ENCODE results near the gene DPYSL3.

Gene DPYSL3

DNA sequence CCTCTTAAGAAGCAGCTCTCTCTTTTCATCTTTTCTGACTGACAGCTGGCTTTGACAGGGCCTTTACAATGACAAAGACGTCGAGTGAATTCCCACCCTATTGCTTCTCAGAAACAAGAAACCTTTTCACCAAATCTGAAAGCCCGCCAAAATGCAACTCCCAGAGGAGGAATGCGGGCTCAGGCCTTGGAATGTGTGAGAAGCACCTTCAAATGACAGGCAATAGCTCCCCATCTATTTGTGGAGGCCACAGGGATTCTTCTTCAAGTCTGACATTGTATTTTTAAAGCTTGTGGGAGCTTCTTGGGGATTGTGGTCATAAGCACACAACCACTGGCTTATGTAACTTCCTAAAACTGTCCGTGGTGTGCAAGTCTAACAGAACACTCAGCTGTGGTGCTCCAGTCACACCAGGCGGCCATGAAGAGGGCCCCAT lies 72.7 kb downstream of the DPYSL3 start:
- no peak for DNase-seq (ENCODE audit: low spot score)

DNA sequence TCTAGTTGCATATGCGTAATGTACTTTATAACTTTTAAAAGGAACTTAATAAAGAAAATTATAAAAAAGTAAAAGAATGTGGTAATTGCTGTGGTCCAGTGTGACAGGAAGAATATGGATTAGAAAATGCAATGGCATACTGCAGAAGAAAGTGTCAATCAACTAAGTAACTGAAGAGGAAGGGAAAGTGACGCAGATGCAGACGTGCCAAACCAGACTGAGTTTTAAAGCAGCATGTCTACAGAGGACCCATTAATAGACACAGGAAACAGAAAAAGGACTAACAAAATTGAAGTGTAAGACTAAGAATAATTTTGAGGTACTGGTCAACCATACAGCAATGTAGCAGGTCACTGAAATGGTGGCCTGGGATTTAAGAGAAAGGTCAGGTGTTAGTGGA lies 73.3 kb downstream of the DPYSL3 start:
- DNase-seq (ENCODE audit: low spot score) = no peak

DNA sequence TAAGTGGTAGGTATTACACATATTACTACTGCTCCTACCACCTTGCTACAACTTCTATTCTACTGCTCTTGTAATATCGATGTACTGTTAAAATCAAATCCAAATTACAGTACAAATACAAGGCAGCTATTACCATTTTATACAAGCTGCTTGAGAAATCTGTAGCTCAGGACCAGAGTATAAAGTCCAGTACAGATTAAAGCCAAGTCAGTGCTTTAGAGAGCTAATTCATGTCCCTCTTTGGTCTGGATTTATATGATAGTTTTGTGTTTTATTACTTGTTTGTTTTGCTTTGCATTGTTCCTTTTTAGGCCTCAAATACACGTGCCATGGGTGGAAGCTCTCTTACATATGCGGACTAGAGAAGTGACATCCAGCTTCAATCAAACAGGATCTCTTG lies 75.8 kb downstream of the DPYSL3 start:
- no peak for DNase-seq (ENCODE audit: low spot score)

DNA sequence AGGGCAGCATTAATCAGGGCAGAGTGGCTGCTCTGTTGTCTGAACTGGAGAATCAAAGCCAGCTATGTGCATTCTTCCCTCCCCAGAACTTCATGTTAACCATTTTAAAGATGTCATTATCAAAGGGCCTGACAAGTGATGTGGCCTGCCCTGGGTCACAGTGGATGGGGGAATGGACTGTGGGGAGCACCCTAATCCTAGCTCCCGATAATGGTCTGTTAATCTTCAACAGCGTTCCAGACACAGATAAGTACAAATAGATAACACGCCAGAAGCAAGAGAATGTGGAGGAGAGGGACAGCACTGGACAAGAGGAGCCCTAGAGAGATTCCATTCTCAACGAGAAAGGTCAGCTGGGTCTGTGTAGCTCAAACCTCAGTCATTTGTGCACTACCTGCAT lies 77.5 kb downstream of the DPYSL3 start:
- no peak for DNase-seq (ENCODE audit: low spot score)

DNA sequence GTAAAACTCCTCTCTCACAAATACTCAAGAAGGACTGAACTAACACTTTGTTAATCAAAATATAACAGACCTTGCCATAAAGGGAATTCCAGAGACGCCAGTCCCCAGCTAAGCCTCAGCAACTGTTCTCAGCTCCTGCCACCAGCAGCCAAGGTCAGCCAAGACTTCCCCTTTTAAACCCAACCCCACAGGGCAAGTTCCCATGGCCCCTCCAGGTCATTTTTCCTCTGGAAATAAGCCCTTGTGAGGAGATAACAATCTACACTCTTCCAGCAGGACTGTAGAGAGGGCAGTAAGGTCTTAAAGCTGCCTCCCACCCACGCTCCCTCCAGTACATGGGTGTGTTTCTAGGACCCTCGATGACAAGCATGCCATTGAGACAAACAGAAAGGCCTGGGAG lies 78.3 kb downstream of the DPYSL3 start:
- no peak for DNase-seq (ENCODE audit: low spot score)

DNA sequence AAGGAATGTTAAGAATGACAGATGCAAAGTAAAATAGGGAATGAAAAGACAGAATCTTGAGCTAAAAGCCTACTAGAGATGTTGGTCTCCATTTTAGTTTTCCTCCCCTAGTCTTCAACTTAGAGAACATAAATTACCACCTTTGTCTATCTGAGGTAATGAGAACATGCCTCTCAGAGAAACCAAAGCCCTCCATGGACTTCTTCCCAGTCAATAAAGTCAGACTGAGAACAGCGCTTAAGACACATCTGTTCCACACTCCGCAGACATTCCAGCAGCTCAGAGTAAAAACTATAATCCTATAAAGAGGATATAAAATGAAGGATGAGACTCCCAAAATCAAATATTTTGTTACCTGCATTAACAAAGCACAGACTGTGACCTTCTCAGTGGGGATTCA lies 79.2 kb downstream of the DPYSL3 start:
- no peak for DNase-seq (ENCODE audit: low spot score)

DNA sequence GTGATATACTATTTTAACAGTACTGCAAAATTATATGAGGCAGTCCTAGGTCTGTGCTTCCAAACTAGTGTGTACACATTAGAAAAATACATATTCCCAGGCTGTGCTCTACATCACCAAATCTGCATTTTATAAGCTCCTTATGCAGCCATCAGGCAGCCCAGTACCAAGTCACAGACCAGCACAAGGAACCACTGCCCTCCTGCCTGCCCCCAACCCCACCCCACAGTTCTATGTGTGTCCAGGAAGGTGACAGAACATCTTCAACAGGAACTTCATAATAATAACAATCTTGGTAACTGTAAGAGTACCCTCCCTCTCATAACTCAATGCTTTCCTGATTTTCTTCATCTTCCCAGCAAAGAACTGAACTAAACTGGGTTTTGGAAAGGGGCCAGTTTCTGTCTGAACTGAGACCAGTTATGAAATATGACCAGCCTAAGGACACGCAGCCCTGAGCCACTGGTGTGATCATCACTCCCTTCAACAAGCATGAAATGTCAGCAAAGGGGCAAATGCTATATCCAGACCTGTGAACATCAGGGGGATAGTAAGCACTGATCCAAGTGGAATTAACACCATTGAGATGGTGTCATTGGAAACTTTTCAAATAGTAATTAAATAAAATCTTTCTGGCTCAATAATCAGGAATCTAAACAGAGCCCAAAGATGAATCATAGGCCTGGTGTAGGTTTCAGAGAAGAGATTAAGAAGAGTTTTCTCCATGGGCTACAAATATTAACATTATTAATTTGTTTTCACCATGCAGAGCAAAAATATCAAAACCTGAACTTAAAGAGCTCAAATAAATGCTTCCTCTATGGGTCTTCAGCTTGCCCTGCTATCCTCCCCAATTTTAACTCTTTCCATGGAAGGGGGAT lies 82.1 kb downstream of the DPYSL3 start:
- DNase-seq (ENCODE audit: low spot score) = no peak

DNA sequence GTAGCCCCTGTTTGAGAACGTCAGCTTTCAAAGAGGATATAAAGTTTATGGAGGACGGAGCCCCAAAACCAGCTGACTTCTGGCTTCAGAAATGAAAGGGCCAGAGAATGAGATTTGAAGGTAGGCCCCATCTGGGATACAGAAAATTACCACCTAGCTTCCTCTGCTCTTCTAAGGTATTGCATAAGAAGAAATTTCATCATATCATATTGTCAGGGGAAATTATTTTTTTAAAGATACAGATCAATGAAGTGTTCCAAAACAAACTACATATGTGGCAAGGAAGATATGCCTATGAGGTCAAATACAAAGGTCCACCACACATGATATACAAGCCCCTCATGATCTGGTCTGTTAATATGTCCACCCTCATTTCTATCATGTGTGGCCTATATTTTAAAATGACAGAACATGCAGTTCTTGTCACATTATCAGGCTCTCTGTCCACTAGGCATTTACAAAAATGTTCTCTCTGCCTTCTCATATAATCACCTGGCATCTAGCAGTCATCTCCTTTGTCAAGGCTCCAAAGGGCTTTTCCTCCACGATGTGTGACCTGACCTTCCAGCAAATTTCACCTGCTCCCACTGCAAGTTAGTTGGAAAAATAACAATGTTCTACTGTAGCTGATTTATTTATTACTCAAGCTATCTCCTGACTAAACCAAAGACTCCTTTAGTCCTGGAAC lies 83.1 kb downstream of the DPYSL3 start:
- no peak for DNase-seq (ENCODE audit: low spot score)

DNA sequence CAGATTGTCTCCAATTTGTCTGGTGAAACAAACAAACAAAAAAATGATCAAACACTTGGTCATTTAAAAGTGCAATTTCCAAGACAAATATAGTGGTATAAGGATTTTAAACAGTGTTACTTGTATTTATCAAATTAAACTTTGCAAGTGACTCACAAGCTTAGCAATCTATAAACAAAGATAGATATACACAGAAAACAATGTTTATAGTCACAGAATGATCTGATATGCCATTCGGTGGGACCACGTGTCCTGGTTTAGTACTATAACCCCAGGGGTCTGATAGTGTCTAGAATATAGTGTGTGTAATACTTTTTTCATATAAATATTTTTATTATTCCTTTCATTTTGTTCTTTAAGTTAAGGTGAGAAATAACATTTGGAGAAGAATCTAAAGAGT lies 91.3 kb downstream of the DPYSL3 start:
- no peak for DNase-seq (ENCODE audit: low spot score)

DNA sequence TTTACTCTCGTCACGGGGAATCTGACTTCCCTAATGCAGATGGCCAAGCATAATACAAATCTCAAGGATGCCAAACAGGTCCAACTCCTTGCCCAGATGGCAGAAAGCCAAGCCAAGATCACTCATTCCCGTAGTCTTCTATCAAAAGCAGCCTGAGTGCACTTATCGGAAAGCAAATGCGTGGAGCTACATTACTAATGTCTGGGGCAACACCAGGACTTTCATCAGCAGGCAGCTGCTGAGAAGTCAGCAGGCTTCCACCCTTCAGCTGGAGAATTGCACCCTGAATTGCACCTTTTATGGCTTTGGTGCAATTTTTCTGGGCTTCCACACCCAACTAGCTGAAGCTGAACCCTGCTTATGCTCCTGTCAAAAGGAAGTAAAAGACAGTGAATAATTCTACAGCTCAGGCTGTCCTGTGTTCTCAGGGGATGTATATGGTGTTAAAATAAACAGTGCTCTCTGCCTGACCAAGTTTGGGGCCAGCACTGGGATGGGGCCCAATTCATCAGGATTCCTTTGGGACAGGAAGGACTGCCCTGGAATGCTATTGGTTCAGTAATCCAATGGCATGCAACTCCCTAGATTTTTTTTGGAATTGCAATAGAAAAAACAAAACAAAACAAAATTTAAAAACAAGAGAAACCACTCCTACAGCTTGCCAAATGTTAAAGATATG lies 92.6 kb downstream of the DPYSL3 start:
- DNase-seq (ENCODE audit: low spot score) = no peak

DNA sequence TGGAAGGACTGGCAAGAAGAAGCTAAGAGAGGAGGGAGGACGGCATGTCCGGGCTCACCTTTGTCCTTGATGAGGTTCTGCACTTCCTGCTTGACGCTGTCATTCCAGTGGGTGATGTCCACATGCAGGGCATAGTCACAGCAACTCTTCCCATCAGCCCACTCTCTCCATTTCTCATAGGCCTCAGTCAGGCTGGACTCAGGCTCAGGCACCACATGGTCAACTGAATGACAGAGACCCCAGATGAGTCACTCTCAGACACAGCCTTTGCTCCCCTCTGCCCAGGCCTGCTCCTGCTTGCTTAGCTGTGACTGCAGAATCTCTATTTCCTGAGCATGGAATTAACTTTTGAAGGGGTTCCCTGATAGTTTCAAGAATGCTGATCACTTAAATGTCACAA lies 94.2 kb downstream of the DPYSL3 start:
- no peak for DNase-seq (ENCODE audit: low spot score)

DNA sequence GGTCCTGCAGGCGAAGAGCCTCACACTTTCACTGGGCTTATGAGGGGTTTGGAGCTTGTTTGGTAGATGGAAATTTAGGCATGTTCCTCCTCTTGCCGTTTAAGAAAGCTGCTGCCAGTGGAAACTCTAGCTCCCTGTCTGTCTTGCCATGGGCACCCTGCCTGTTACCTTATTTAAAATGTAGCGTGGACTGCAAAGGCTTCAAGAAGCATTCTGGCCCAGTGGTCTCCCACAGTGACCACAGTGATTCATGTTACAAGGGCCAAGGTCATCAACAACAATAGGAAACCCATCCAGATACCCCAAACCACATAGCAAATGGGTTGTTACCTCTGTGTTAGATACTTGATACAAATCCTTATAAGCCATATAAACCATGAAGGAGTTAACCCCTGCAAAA lies 96.6 kb downstream of the DPYSL3 start:
- DNase-seq (ENCODE audit: low spot score) = no peak

DNA sequence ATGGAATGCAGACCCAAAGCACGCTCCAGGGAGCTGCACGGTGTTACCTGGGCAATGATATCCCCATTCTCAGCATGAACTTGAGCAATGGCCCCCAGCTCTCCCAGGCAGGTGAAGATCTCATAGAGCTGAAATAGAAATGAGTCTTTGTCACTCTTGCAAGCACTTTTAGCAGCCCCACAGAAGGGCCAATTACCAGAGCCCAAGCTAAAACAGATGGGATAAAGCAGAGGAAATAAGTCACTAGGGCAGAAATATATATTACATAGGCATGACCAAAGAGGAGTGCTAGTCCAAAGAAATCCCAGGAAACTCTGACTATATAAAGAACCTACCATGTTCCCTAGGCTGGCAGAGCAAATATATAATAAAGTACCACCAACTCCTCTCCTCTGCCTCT lies 97.3 kb downstream of the DPYSL3 start:
- DNase-seq (ENCODE audit: low spot score) = no peak

DNA sequence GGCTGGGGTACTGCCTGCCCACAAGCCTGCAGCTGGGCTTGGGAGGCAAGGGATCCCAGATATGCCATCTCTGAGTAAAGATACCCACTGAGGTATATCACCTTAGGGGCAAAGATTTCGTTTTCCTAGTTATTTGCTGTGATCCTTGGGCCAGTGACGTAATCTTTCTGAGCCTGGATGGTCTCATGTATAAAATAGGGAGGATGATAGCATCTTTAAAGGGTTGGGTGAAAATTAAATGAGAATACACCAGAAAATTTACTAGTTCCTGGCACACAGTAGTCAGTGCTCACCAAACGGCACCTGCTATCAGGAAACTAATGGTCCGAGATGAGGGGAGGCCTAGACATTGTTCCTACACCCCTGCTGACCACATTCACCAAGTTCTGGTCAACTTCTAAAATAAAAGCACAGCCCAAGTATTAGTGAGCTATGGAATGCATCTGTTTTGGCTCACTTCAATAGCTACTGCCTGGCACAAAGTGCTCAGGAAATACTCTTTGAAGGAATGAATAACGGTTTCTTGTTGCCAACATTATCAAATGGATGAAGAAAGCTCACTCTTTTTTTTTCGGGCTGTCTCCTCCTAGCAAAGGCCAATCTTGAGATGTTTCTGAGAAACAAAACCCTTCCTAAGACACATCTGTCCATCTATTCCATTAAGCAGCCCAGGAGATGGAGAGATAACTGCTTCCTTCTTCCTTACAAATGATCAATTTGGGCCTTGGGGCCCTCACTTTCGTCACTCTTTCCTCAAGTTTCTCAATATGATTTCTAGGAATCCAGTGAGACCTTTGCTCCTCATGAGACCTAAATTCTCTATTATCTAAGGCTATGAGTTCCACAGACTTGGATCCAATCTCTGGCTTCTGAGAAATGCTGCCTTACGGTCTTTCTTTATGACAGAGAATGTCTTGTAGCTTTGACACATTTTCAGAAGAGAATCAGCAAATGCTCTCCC lies 98.2 kb downstream of the DPYSL3 start:
- no peak for DNase-seq (ENCODE audit: low spot score)

DNA sequence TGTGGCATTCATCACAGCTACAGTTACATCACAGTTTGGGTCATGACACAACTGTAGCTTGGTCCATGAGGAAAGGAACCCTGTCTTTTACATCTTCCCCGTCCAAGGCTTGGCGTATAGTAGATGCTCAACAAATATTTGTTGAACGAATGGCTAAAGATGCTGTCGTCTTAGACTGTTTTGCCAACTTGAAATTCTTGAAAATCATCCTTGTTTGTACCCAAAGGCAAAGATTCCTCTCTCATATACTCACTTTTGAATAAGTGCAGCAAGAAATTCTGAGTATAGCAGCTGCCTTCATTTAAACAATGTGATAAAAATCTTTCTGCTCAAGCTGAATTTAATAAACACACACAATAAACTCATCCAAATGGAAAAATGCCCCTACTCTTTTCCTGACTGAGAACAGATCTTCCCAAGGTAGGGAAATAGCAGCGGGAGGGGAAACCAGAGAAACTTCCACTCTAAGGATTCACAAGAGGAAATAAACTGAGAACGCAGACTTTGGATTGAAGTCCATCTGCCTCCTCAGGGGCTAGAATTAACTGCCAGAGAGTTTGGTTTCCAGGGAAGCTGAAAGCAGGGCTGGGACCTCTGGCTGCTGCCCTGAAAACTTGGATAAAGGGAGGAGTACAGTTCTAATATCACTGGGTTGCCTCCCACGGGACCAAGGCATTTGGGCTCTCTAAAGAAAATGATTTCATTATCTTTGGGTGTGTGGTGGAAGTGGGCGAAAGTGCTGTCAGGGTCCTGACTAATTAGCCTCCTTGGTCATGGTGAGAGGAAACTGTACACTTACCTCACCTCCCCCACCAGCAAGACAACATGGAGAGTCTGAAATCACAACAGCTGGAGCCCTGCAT lies 99.1 kb downstream of the DPYSL3 start:
- no peak for DNase-seq (ENCODE audit: low spot score)

DNA sequence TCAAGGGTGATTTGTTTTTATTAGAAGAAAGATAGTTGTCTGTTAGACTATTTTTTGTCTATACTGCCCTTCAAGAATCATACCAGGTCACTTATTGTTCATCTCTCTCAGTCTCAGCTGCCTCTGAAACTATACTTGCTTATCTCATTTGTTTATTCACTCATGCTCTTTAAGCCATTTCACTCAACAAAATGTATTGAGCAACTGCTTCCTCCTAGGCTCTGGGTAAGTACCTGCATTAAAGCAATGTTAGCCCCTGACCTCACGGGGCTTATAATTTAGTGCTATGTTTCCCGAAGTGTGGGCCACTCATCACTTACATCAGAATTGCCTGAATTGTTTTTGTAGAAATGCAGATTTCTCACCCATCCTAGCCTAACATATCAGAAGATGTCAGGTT lies 100.9 kb downstream of the DPYSL3 start:
- DNase-seq (ENCODE audit: low spot score) = no peak

DNA sequence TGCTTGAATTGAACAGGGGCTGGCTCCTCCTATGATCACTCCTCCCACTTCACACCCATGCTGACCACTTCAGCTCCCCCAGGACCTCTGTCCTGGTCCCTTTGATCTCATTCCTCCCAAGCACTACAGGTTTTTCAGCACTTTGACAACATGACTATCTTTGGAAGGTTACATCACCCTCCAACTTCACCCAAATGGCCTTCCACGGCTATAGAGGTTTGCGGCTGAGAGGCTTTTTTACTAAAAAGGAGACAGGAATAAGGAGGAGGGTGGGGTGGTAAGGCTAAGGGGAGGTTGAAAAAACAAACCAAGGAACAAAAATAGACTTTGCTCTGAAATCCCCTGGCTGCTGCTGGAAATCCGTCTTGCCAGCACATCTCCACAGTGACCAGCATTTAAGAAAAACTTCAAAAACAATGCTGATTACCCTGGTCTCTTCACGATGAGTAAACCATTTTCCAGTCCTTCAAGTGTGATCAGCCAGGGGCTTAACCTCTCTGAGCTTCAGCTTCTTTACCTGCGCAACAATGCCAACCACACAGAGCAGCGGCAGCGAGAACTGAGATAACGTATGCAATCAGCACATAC lies 102.7 kb downstream of the DPYSL3 start:
- DNase-seq (ENCODE audit: low spot score) = no peak

DNA sequence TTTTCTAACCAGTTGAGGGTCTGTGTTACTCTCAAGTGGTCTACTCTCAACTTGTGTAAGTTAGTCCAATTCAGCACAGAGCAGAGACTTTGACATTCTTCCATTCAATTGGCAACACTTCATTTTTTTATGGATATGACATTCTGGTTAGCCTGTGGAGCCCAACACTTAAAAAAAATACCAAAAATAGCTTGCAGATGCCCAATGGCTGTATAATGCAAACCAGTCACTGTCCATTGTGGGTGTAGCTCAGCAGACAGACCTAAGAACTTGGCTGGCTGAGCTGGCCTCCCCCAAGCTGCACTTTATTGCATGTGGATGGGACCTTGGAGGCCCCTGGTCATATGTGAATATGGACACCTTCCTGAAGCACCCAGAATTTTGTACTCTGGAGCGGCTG lies 103.2 kb downstream of the DPYSL3 start:
- DNase-seq (ENCODE audit: low spot score) = no peak

DNA sequence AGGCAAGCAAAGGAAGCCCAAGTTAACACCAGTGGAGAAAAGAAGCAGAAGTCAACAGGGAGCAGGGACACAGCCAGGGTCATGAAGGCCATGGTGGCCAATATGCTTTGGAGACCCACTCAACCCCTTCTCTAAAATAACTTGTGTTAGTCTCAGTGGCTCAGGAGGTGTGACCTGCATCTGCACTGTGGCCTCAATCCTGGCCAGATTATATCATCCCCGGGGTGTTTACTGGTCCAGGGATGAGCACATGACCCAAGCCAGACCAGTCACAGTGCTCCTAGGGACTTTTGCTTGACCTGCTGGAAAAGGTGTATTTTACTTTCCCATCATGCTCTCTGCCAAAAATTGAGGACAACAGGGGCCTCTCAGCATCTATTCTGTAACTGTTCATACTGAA lies 105.2 kb downstream of the DPYSL3 start:
- no peak for DNase-seq (ENCODE audit: low spot score)

Data from left forelimb (tissue), 1 donor.